Measurements from ENCODE around the gene CELSR2.

CELSR2 gene

GRCh38 chr1:109307274-109308021 lies 58.1 kb downstream of the CELSR2 start:
- peak; percentile 18 for DNase-seq

- no peak for DNase-seq
Measured at GRCh38 chr1:109309347-109309746, 60.0 kb downstream of the CELSR2 start.

GRCh38 chr1:109312246-109312645 lies 62.9 kb downstream of the CELSR2 start:
- DNase-seq, result peak; percentile 76

GRCh38 chr1:109312978-109313775 lies 63.8 kb downstream of the CELSR2 start:
- peak; percentile 77 for DNase-seq

DNA sequence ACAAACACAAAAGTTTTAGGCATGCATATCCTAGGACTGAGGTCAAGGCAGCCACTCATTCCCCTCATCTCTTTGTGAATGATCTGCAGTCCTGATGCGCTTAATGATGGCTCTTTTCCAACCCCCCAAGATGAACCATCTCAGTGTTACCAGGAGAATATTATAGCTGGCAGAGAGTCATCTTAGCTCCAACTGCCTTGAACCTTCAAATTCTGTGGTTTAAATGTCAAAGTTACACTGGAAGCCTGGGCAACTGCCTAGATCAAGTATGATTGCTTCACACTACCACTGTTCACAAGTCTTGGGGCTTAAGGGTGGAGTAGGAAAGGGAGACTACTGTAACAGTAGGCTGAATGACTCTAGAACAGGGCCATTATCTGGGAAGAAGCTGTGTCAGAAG lies 65.5 kb downstream of the CELSR2 start:
- DNase-seq, result no peak

- no peak for DNase-seq
Measured at GRCh38 chr1:109315288-109315687, 65.9 kb downstream of the CELSR2 start.

GRCh38 chr1:109316506-109316905 lies 67.2 kb downstream of the CELSR2 start:
- DNase-seq, result no peak

DNA sequence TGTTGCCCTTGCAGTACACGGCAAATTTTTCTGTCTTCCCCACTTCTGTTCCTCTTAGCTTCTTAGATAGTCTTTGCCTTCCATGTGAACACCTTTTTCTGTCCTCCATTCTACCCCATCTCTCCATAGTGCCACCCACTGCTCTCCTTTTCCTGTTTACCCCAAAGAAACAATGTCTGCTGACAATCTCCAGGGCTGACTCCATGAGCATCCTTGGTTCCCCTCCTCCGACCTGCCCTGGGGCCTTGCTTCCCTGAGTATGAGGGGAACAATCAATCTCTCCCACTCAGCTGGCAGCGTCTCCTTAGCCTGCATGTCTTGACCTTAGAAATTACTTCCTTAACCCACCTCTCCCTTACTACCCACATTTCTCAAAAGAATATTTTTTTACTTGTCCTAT lies 69.8 kb downstream of the CELSR2 start:
- no peak for DNase-seq

DNA sequence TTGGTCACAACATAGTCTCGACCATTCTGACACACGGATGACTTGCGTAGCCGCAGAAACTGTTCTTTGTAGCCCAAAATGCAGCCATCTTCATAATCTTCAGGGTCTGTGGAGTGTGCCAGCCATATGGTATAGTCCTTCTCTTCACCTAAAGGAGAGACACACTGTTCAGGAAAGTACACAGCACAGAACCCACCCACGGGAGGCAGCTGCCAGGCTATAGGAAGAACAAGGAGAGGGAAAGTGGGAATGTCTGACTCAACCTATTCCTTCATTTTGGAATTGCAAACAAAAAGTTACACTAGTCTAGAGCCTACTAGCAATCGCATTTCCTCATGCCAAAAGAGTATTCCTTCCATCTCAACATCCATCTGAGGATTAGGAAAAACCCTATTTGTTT lies 73.6 kb downstream of the CELSR2 start:
- DNase-seq, result no peak

All from NCI-H2171 treated with DMSO at 0.1 percent for 48 hours (cell line).